HG03469 (cell line): Measurements from ENCODE around the gene GFRA4.

Source experiments
- ATAC-seq: cut with Tn5 transposase; IDR thresholded peaks from one replicate; pipeline ENCODE4 v1.9.1; 2021; ENCODE audit warnings: mild to moderate bottlenecking, moderate library complexity, moderate number of reproducible peaks; ENCODE audit not compliant: unreplicated experiment

GFRA4 gene

GRCh38 chr20:3674995-3675900, 12.0 kb upstream of the GFRA4 start:
- no peak for ATAC-seq

- ATAC-seq: no peak
Measured at GRCh38 chr20:3674447-3674846, 11.2 kb upstream of the GFRA4 start.

GRCh38 chr20:3673221-3674070, 10.2 kb upstream of the GFRA4 start:
- no peak for ATAC-seq

- ATAC-seq: no peak
Measured at GRCh38 chr20:3672547-3673171, 9.5 kb upstream of the GFRA4 start.

- ATAC-seq: no peak
Measured at GRCh38 chr20:3671986-3672546, 8.9 kb upstream of the GFRA4 start.

GRCh38 chr20:3670945-3671344, 7.7 kb upstream of the GFRA4 start:
- ATAC-seq: no peak

GRCh38 chr20:3670511-3670910, 7.3 kb upstream of the GFRA4 start:
- ATAC-seq: no peak

GRCh38 chr20:3669710-3670367, 6.6 kb upstream of the GFRA4 start:
- no peak for ATAC-seq

GRCh38 chr20:3667434-3668037, 4.3 kb upstream of the GFRA4 start:
- ATAC-seq: no peak

- no peak for ATAC-seq
Measured at GRCh38 chr20:3663858-3664257, 659 bp upstream of the GFRA4 start.

GRCh38 chr20:3661814-3662665, 1.2 kb downstream of the GFRA4 start:
- ATAC-seq: no peak

- ATAC-seq: no peak
Measured at GRCh38 chr20:3661060-3661813, 2.0 kb downstream of the GFRA4 start.

- ATAC-seq: no peak
Measured at GRCh38 chr20:3660262-3661059, 2.7 kb downstream of the GFRA4 start.

- no peak for ATAC-seq
Measured at GRCh38 chr20:3659492-3660261, 3.5 kb downstream of the GFRA4 start.

- ATAC-seq: peak; percentile 94
Measured at GRCh38 chr20:3658716-3659491, 4.3 kb downstream of the GFRA4 start.
